H1 (cell line): ENCODE data around the gene PDX1. TPM values are rescaled to one million over a fixed set of nuclear protein-coding genes. Genes with fewer than 3 reads are reported as not detected.

ENCODE experiments used
- EGR1 ChIP-seq: IDR thresholded peaks from 2 replicates; pipeline ENCODE4 v1.6.1; 2011; ENCODE audit warnings: low read depth, low read length, borderline replicate concordance
- HDAC6 ChIP-seq: IDR thresholded peaks from one replicate; pipeline ENCODE4 v1.7.1; 2012; ENCODE audit warnings: low read depth, mild to moderate bottlenecking, inconsistent platforms, low read length, moderate library complexity
- PHF8 ChIP-seq: fragments of 200-600 bp; sonication (generic); conservative IDR thresholded peaks from 2 replicates; pipeline ENCODE4 v1.7.1; 2012; ENCODE audit warnings: low read depth, mild to moderate bottlenecking, inconsistent platforms, low read length, moderate library complexity
- RAD21 ChIP-seq, 2 experiments: IDR thresholded peaks in 1 of 2; conservative IDR thresholded peaks in 1 of 2; 2 replicates each; pipeline ENCODE4 v1.6.1; 2011; ENCODE audit warnings: low read depth in 2 of 2, low read length in 2 of 2, improper control_type of control experiment in 1 of 2, inconsistent platforms in 1 of 2, mild to moderate bottlenecking in 1 of 2, moderate library complexity in 1 of 2
- polyA plus RNA-seq, 7 experiments: library from polyadenylated mRNA; depleted of rRNA in 3 of 7; stranded (reverse) in 5 of 7; unstranded in 2 of 7; fragments of >200 nt in 5 of 7; fragments of 200-250 nt in 2 of 7; gene quantifications; 1 replicate in 5 of 7; 2 replicates in 1 of 7; 4 replicates in 1 of 7; pipeline versions ENCODE4 v1.2.1 to v1.2.3, GENCODE V29; 2011 to 2013; ENCODE audit warnings: missing spikeins in 2 of 7, mixed read lengths in 2 of 7
- total RNA-seq: library from RNA; stranded (reverse); fragmentation: NEBNext Ultra II Directional; extraction: Animal tissue kit (Norgen Biotek cat#: 25700); gene quantifications from 2 replicates; pipeline ENCODE4 v1.2.1, GENCODE V29; 2021

The PDX1 gene
- total and polyA plus RNA-seq, 2 of the 8 experiments (the other 6 are each of a cell fraction or from before 2014, with no cell fraction given): not detected

DNA sequence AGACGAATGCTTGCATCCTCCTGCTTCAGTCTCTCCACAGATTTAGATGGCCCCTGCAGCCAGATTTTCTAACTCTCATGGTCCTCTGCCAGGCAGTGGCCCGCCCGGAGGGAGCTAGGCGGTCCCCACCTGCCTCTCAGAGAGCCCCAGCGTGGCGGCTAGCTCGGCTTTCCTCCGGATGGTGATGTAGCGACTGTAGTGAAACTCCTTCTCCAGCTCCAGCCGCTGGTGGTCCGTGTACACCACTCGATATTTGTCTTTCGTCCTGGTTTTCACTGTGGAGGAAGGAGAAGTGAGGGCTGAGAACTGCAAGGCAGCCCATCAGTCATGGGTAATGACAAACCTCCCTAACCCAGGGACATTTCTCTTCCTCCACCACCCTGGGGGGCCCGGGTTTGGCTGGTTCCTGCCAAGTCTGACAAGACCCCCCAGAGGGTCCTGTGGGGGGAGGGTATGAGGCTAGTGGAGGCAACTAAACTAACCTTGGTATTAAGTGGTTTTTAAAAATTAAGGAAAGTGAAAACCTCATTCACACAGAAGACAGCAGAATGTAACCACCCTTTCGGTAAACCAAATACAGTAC lies 45.0 kb downstream of the PDX1 start (continued):
- TF ChIP-seq EGR1 (no peak), RAD21 (IDR thresholded peaks at IDR 0.05 in 1 of 2, conservative IDR thresholded peaks at IDR 0.05 in 1 of 2; ENCODE audit: low read depth in 2 of 2, low read length in 2 of 2) (no peak), HDAC6 (no peak), PHF8 (no peak)
